IMR-90 (cell line): ENCODE measurements around the gene TBCA.

Source experiments
- MXI1 ChIP-seq: IDR thresholded peaks from 2 replicates; pipeline ENCODE4 v1.6.1; 2012; ENCODE audit warnings: low read depth, mild to moderate bottlenecking, low read length, moderate library complexity, borderline replicate concordance
- POLR2A ChIP-seq: IDR thresholded peaks from 2 replicates; pipeline ENCODE4 v1.6.1; 2012; ENCODE audit warnings: mild to moderate bottlenecking, low read depth, low read length
- RAD21 ChIP-seq: IDR thresholded peaks from 2 replicates; pipeline ENCODE4 v1.6.1; 2012; ENCODE audit warnings: low read length, improper control_type of control experiment
- TF ChIP-seq, protein P1 (sequence below): conservative IDR thresholded peaks from 2 replicates; pipeline ENCODE4 v1.5.1; 2012; ENCODE audit warnings: mild to moderate bottlenecking, low read depth, low read length, improper control_type of control experiment
- TF ChIP-seq, protein P2 (sequence below): fragments of 150-350 bp; IDR thresholded peaks from 2 replicates; pipeline ENCODE4 v1.6.1; 2016; ENCODE audit warnings: low read depth, mild to moderate bottlenecking, low read length, moderate library complexity, borderline replicate concordance

DNA sequence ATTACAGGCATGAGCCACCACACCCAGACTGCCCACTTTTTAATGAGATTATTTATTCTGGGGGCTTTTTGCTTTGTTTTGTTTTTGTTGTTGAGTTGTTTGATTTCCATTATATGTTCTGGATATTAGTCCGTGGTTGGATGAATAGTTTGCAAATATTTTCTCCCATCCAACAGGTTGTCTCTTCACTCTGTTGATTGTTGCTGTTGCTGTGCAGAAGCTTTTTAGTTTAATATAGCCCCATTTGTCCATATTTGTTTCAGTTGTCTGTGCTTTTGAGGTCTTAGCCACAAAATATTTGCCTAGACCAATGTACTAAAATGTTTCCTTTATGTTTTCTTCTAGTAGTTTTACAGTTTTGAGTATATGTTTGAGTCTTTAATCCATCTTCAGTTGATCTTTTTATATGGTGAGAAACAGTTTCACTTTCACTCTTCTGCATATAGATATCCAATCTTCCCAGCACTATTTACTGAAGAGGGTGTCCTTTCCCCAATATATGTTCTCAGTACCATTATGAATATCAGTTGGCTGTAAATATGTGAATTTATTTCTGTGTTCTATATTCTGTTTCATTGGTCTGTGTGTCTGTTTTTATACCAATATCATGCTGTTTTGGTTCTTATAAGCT is 30.2 kb upstream of the TBCA start:
- TF ChIP-seq, protein P1, sequence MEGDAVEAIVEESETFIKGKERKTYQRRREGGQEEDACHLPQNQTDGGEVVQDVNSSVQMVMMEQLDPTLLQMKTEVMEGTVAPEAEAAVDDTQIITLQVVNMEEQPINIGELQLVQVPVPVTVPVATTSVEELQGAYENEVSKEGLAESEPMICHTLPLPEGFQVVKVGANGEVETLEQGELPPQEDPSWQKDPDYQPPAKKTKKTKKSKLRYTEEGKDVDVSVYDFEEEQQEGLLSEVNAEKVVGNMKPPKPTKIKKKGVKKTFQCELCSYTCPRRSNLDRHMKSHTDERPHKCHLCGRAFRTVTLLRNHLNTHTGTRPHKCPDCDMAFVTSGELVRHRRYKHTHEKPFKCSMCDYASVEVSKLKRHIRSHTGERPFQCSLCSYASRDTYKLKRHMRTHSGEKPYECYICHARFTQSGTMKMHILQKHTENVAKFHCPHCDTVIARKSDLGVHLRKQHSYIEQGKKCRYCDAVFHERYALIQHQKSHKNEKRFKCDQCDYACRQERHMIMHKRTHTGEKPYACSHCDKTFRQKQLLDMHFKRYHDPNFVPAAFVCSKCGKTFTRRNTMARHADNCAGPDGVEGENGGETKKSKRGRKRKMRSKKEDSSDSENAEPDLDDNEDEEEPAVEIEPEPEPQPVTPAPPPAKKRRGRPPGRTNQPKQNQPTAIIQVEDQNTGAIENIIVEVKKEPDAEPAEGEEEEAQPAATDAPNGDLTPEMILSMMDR = no peak
- TF ChIP-seq POLR2A = no peak
- no peak for TF ChIP-seq RAD21
- TF ChIP-seq MXI1 = no peak
- TF ChIP-seq, protein P2, sequence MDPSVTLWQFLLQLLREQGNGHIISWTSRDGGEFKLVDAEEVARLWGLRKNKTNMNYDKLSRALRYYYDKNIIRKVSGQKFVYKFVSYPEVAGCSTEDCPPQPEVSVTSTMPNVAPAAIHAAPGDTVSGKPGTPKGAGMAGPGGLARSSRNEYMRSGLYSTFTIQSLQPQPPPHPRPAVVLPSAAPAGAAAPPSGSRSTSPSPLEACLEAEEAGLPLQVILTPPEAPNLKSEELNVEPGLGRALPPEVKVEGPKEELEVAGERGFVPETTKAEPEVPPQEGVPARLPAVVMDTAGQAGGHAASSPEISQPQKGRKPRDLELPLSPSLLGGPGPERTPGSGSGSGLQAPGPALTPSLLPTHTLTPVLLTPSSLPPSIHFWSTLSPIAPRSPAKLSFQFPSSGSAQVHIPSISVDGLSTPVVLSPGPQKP = no peak
